Activated T-cell treated with anti-CD3 and anti-CD28 coated beads, Interleukin-2, amount 50 U/mL, for 48 hours (primary cell): ENCODE measurements around the gene CENPW.

Experiments
- DNase-seq, 2 experiments: peaks; one replicate each; pipeline ENCODE4 v3.0.0-alpha.2; 2020

Gene CENPW

DNA sequence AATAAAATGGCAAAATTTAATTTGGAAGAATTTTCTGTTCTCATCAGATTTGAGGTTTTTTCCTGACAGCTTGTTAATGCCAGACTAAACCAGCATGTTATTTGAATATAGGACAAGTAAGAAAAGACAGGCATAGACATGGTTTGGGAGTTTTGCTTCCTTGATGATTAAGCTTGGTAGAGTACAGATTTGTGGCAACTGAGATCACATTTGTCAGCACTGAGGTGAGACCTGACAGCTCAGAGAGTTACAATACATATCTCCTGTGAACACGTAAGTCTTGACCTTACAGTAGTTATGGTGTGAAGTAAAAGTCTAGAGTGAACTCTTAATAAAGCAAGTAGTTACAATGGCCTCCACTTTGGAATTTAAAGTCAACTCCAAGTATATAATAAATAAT, 34.5 kb downstream of the CENPW start:
- DNase-seq: no peak

DNA sequence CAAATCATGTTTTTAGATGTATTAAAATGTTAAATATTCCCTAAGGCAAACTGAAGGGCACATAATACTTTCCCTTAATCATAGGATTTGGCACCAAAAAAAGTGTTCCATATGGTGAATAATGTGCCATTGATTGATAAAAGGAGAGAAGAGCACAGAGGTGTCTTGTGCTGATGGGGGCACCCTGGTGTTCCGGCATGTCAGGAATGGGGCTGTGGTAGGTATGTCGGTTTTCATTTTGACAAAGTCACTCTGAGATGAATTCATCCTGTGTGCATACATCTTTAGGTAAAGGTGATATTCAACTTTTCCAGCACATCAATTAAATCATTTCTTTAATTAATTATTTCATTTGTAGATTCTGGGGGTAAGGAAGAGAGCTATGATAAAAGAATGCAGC, 36.8 kb downstream of the CENPW start:
- no peak for DNase-seq

DNA sequence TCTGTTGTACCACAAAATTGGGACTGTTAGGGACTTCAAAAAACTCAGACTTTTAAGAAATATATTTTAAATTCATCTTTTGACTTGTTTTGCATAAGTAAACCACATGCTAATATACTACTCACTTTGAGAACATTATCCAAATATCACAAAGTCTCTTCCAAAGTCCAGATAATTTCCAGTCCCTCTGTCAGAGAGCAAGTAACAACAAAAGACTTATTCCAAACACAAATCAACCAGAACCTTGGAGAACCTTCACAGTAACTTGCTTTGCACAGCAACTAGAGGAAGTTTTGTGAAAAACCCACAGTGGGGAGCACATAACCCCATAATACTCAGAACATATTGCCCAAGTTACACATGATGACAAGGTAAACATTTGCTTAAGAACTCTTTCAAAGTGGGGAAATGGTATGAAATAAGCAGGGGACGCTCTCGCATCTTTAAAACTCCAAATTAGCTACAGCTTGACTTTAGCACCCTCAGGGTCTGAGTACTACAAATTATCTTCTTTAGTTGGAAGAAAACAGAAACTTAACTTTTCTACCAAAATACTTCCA, 37.8 kb downstream of the CENPW start:
- DNase-seq: no peak

DNA sequence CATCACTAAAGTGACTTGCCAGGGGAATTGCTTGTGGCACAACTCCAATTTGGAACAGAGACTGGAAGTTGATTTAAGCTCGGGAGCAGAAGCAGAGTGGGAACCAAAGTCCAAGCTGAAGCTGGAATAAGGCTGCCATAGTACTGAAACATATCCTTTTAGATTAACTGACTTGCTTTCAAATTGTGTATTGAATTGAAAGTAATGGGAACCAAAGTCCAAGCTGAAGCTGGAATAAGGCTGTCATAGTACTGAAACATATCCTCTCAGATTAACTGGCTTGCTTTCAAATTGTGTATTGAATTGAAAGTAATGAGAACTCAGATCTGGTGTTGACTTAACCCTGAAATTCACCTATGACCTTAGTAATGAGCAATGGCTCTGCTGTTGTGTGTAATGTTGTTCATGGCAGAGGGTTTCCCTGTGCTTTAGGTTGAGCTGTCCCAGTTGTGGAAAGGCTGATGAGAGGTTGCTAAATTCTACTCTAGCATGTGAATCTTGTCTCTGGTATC, 40.2 kb downstream of the CENPW start:
- no peak for DNase-seq

DNA sequence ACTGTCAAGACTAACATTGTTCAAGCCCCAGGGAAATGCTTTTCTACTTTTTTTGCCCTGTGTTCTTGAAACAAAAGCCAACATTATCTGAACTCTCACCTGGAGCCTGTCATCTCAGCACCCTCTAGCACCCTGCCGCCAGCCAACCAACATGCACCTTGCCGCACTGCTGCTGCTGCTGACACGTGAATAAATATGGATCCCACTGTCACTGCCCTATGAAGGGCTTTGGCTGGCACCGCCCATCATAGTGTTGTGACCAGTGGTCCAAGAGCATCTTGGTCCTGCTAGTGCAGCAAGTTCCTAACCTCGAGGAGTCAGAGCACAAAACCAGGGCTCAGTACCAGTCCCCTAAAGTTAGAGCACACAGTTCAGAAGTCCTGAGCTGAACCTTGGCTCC, 41.6 kb downstream of the CENPW start:
- DNase-seq: no peak

DNA sequence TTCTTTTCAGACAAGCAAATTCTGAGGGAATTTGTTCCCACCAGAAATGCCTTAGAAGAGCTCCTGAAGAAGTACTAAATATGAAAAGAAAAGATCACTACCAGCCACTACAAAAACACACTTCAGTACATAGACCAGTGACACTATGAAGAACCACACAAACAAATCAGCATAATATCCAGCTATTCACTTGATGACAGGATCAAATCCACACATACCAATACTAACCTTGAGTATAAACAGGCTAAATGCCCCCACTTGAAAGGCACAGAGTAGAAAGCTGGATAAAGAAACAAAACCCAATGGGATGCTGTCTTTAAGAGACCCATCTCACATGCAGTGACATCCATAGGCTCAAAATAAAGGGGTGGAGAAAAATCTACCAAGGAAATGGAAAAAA, 43.3 kb downstream of the CENPW start:
- DNase-seq: no peak

DNA sequence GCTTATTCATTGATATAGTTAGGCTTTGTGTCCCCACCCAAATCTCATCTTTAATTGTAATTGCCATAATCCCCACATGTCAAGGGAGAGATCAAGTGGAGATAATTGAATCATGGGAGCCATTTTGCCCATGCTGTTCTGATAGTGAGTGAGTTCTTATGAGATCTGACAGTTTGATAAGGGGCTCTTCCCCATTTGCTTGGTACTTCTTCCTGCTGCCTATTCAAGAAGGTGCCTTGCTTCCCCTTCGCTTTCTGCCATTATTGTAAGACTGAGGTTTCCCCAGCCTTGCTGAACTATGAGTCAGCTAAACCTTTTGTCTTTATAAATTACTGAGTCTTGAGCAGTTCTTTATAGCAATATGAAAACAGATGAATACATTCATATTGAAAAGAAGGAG, 45.6 kb downstream of the CENPW start:
- DNase-seq: no peak

DNA sequence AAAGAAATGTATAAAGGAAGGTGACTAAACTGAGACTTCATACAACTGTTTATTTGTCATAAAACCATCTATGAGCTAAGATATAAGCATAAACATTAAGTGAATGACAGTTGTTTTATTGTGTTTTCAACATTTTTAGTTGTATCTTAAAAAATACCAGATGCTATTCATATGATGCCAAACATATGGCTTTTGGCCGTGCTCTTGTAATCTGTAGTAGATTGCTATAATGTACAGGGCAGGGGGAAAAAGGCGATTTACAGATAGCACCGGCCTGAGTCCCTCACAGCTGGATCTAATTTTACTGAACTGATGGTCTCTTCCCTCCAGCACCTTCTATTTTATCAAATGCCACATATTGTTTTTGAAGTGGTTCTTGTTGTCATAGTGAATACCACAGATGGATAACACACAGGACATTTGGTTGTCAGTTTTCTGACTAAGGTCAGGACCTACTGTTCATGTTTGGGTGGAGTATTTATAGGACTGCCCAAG, 48.2 kb downstream of the CENPW start:
- DNase-seq: no peak

DNA sequence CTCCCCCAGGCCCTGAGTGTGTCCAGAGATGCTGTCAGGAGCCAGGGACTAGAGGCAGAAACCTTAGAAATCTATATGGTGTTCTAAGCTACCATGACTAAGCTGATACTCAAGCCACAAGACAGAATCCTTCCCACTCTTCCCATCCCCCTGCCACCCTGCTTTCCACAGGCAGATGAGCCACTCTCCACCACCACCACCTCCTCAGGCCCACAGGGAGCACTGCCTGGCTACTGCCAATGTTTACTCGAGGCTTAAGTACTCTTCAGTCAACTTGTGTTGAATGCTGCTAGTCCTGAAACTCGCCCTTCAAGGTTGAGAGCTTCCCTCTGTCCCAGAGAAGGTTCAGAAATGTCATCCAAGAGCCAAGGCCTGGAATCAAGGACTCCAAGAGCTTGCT, 56.2 kb downstream of the CENPW start:
- no peak for DNase-seq
